Lower leg skin (tissue), 3 donors: ENCODE data around the gene HEPN1.

Experiments used
- POLR2A ChIP-seq, 2 donors: fragments of 450-650 bp; IDR thresholded peaks; one replicate each; pipeline ENCODE4 v1.6.1; 2016 to 2017; ENCODE audit warnings: antibody characterized with exemption in 2 of 2, mild to moderate bottlenecking in 1 of 2, moderate library complexity in 1 of 2
- TF ChIP-seq, protein P1 (sequence below), 3 donors: fragments of 450-650 bp; IDR thresholded peaks; one replicate each; pipeline ENCODE4 v1.5.1; 2016; ENCODE audit warnings: antibody characterized with exemption in 3 of 3, mild to moderate bottlenecking in 3 of 3, moderate library complexity in 2 of 3

DNA sequence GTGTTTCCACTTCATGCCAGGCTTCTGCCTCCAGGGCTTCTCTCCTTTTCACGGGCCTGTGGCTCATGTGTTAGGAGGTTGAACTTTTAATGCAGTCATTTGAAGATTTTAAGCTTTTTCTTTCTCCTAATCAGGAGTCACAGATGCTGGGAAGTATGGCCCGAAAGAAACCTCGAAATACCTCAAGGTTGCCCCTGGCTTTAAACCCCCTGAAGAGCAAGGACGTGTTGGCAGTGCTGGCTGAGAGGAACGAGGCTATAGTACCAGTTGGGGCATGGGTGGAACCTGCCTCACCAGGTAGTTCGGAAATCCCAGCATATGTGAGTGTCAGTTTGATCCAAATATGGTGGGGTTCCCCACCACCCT lies 35.5 kb downstream of the HEPN1 start:
- TF ChIP-seq, protein P1, sequence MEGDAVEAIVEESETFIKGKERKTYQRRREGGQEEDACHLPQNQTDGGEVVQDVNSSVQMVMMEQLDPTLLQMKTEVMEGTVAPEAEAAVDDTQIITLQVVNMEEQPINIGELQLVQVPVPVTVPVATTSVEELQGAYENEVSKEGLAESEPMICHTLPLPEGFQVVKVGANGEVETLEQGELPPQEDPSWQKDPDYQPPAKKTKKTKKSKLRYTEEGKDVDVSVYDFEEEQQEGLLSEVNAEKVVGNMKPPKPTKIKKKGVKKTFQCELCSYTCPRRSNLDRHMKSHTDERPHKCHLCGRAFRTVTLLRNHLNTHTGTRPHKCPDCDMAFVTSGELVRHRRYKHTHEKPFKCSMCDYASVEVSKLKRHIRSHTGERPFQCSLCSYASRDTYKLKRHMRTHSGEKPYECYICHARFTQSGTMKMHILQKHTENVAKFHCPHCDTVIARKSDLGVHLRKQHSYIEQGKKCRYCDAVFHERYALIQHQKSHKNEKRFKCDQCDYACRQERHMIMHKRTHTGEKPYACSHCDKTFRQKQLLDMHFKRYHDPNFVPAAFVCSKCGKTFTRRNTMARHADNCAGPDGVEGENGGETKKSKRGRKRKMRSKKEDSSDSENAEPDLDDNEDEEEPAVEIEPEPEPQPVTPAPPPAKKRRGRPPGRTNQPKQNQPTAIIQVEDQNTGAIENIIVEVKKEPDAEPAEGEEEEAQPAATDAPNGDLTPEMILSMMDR (IDR thresholded peaks at IDR 0.05): no peak
- no peak for TF ChIP-seq POLR2A (IDR thresholded peaks at IDR 0.05)
